ENCODE data around the gene GOLPH3.

GOLPH3 gene

DNA sequence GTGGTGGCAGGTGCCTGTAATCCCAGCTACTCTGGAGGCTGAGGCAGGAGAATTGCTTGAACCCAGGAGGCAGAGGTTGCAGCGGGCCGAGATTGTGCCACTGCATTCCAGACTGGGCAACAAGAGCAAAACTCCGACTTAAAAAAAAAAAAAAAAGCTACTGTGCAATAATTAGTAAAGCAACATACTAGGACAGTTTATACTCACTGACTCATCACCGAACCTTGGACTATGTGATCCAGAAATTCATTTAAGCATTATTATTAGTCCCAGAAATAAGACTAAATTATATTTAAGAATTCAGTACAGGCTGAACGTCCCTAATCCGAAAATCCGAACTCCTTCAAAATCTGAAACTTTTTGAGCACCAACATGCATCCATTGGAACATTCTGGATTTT, 37.8 kb downstream of the GOLPH3 start:
- Histone ChIP-seq H3K4me3 (ENCODE audit: low read length) (no peak overlapping the region), H3K36me3 (ENCODE audit: control insufficient read depth, insufficient read depth, low read length) (peaks cover 3% of the 10 kb centered on the region; the same call in 1 of the 2 replicates), H3K9me3 (ENCODE audit: control insufficient read depth, insufficient read depth, low read length) (no peaks in the 10 kb centered on the region), H3K27me3 (ENCODE audit: control insufficient read depth, insufficient read depth, low read length) (no peaks in the 10 kb centered on the region), H3K27ac (ENCODE audit: low read length) (no peak overlapping the region), H3K4me1 (ENCODE audit: control insufficient read depth, insufficient read depth, low read length) (no peaks in the 10 kb centered on the region)
- no CpG with 5 or more reads among the region's 7 CpGs for WGBS (ENCODE audit: insufficient coverage, insufficient read length)
- no peak for DNase-seq (ENCODE audit: low read depth, low spot score)

- peaks cover 3% of the 10 kb centered on the region; the same call in 1 of the 2 replicates for H3K36me3 ChIP-seq (ENCODE audit: control insufficient read depth, insufficient read depth, low read length)
- no peak for DNase-seq (ENCODE audit: low read depth, low spot score)
- H3K4me3 ChIP-seq (ENCODE audit: low read length): no peak overlapping the region
- WGBS (ENCODE audit: insufficient coverage, insufficient read length): no CpG with 5 or more reads among the region's 1 CpG
- no peaks in the 10 kb centered on the region for H3K4me1 ChIP-seq (ENCODE audit: control insufficient read depth, insufficient read depth, low read length)
- no peaks in the 10 kb centered on the region for H3K27me3 ChIP-seq (ENCODE audit: control insufficient read depth, insufficient read depth, low read length)
- H3K9me3 ChIP-seq (ENCODE audit: control insufficient read depth, insufficient read depth, low read length): no peaks in the 10 kb centered on the region
- H3K27ac ChIP-seq (ENCODE audit: low read length): no peak overlapping the region
Measured at GRCh38 chr5:32135086-32135485, 39.0 kb downstream of the GOLPH3 start.

DNA sequence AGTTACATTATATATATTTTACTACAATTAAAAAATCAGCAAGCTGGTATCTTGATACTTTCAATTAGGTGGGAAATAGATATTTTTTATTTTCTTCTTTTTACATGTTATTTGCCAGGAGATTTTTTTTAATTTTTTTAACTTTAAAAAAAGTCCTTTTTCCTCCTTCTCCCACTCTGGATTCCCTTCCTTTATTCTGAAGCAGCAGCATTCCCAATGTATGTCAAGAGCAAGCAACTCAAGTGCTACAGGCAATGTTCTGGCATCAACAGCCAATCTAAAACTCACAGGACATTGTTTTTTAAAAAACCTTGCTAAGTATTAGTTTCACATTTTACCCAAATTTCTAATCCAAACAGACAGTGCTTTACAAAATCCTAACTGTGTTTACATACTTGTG, 41.4 kb downstream of the GOLPH3 start:
- H3K4me3 ChIP-seq (ENCODE audit: low read length): no peak overlapping the region
- peaks cover 3% of the 10 kb centered on the region; the same call in 1 of the 2 replicates for H3K36me3 ChIP-seq (ENCODE audit: control insufficient read depth, insufficient read depth, low read length)
- no peaks in the 10 kb centered on the region for H3K27me3 ChIP-seq (ENCODE audit: control insufficient read depth, insufficient read depth, low read length)
- H3K9me3 ChIP-seq (ENCODE audit: control insufficient read depth, insufficient read depth, low read length): no peaks in the 10 kb centered on the region
- no peak for DNase-seq (ENCODE audit: low read depth, low spot score)
- H3K4me1 ChIP-seq (ENCODE audit: control insufficient read depth, insufficient read depth, low read length): no peaks in the 10 kb centered on the region
- no peak overlapping the region for H3K27ac ChIP-seq (ENCODE audit: low read length)

DNA sequence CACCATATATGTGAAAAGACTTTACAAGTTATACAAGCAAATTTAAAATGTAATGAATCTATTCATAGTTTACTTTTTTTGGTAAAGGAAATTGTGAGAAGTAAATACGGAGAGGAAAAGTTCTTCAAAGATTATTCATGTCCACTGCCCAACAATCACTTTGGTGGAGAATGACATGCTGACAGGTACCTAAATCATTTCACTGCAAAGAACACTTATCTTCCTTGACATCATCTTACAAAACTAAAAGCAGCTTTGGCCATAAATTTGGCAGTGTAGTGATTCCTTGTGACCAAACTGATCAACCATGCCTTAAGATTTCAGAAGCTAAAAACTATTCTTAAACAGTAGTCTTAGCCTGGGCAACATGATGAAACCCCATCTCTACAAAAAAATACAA, 42.5 kb downstream of the GOLPH3 start:
- no peaks in the 10 kb centered on the region for H3K27me3 ChIP-seq (ENCODE audit: control insufficient read depth, insufficient read depth, low read length)
- no peaks in the 10 kb centered on the region for H3K4me1 ChIP-seq (ENCODE audit: control insufficient read depth, insufficient read depth, low read length)
- no peak for DNase-seq (ENCODE audit: low read depth, low spot score)
- H3K4me3 ChIP-seq (ENCODE audit: low read length): no peak overlapping the region
- no peak overlapping the region for H3K27ac ChIP-seq (ENCODE audit: low read length)
- no peaks in the 10 kb centered on the region for H3K9me3 ChIP-seq (ENCODE audit: control insufficient read depth, insufficient read depth, low read length)
- H3K36me3 ChIP-seq (ENCODE audit: control insufficient read depth, insufficient read depth, low read length): peaks cover 3% of the 10 kb centered on the region; the same call in 1 of the 2 replicates
- WGBS (ENCODE audit: insufficient coverage, insufficient read length): 100% methylated on average over 1 of the region's 1 CpG

- WGBS (ENCODE audit: insufficient coverage, insufficient read length): no CpG with 5 or more reads among the region's 3 CpGs
- DNase-seq (ENCODE audit: low read depth, low spot score): no peak
- H3K4me1 ChIP-seq (ENCODE audit: control insufficient read depth, insufficient read depth, low read length): no peaks in the 10 kb centered on the region
- H3K27me3 ChIP-seq (ENCODE audit: control insufficient read depth, insufficient read depth, low read length): no peaks in the 10 kb centered on the region
- H3K27ac ChIP-seq (ENCODE audit: low read length): no peak overlapping the region
- no peaks in the 10 kb centered on the region for H3K9me3 ChIP-seq (ENCODE audit: control insufficient read depth, insufficient read depth, low read length)
- no peak overlapping the region for H3K4me3 ChIP-seq (ENCODE audit: low read length)
- peaks cover 6% of the 10 kb centered on the region; the same call in 1 of the 2 replicates for H3K36me3 ChIP-seq (ENCODE audit: control insufficient read depth, insufficient read depth, low read length)
Measured at GRCh38 chr5:32130865-32131264, 43.3 kb downstream of the GOLPH3 start.

DNA sequence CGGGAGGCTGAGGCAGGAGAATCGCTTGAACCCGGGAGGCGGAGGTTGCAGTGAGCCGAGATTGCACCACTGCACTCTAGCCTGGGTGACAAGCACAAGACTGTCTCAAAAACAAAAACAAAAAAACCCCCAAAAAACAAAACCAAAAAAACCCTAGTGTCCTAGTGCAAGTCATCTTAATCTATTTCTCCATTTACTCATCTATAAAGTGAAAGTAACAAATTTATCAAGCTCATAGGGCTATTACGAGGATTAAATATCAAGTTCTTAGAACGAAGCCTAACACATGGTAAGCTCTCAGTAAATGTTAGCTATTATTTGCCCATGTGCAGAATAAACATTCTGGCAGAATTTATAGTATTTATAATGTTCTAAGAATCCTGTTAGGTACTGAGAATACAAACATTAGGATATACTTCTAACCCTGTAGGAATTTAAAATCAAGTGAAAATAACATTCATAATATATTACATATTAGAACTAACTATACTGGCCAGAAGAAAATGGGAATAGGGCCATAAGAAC, 45.0 kb downstream of the GOLPH3 start:
- no peaks in the 10 kb centered on the region for H3K9me3 ChIP-seq (ENCODE audit: control insufficient read depth, insufficient read depth, low read length)
- WGBS (ENCODE audit: insufficient coverage, insufficient read length): no CpG with 5 or more reads among the region's 7 CpGs
- H3K36me3 ChIP-seq (ENCODE audit: control insufficient read depth, insufficient read depth, low read length): peaks cover 3% of the 10 kb centered on the region; the same call in 1 of the 2 replicates
- H3K4me3 ChIP-seq (ENCODE audit: low read length): no peak overlapping the region
- DNase-seq (ENCODE audit: low read depth, low spot score): no peak
- H3K27ac ChIP-seq (ENCODE audit: low read length): no peak overlapping the region
- H3K27me3 ChIP-seq (ENCODE audit: control insufficient read depth, insufficient read depth, low read length): no peaks in the 10 kb centered on the region
- H3K4me1 ChIP-seq (ENCODE audit: control insufficient read depth, insufficient read depth, low read length): no peaks in the 10 kb centered on the region

DNA sequence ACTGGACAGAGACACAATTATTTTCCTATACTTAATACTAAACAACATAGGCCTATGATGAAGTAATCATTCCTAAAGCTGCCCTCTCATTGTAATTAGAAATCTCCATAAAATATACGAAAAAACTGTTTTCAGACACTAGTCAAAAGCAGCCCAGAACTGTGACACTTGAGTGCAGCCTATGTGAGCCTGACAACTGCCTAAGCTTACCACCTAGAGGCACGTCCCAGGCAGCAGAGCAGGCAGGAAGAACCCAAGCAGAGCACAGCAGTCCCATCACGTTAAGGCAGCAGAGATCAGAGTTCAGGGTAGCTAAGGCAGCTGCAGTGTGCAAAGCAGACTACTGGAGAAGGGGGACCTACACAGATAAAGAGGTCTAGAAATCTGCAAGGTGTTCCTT, 46.4 kb downstream of the GOLPH3 start:
- H3K27me3 ChIP-seq (ENCODE audit: control insufficient read depth, insufficient read depth, low read length): no peaks in the 10 kb centered on the region
- 100% methylated on average over 1 of the region's 3 CpGs for WGBS (ENCODE audit: insufficient coverage, insufficient read length)
- no peak for DNase-seq (ENCODE audit: low read depth, low spot score)
- H3K4me1 ChIP-seq (ENCODE audit: control insufficient read depth, insufficient read depth, low read length): no peaks in the 10 kb centered on the region
- H3K9me3 ChIP-seq (ENCODE audit: control insufficient read depth, insufficient read depth, low read length): no peaks in the 10 kb centered on the region; the same call in 1 of the 2 replicates
- no peak overlapping the region for H3K4me3 ChIP-seq (ENCODE audit: low read length)
- peaks cover 3% of the 10 kb centered on the region; the same call in 1 of the 2 replicates for H3K36me3 ChIP-seq (ENCODE audit: control insufficient read depth, insufficient read depth, low read length)
- H3K27ac ChIP-seq (ENCODE audit: low read length): no peak overlapping the region

GRCh38 chr5:32126691-32127090, 47.4 kb downstream of the GOLPH3 start:
- Histone ChIP-seq H3K4me3 (ENCODE audit: low read length) (no peak overlapping the region), H3K4me1 (ENCODE audit: control insufficient read depth, insufficient read depth, low read length) (no peaks in the 10 kb centered on the region), H3K27ac (ENCODE audit: low read length) (no peak overlapping the region), H3K27me3 (ENCODE audit: control insufficient read depth, insufficient read depth, low read length) (no peaks in the 10 kb centered on the region), H3K9me3 (ENCODE audit: control insufficient read depth, insufficient read depth, low read length) (no peaks in the 10 kb centered on the region; the same call in 1 of the 2 replicates), H3K36me3 (ENCODE audit: control insufficient read depth, insufficient read depth, low read length) (peaks cover 3% of the 10 kb centered on the region; the same call in 1 of the 2 replicates)
- DNase-seq (ENCODE audit: low read depth, low spot score): no peak
- no CpG with 5 or more reads among the region's 1 CpG for WGBS (ENCODE audit: insufficient coverage, insufficient read length)

- no CpG with 5 or more reads among the region's 6 CpGs for WGBS (ENCODE audit: insufficient coverage, insufficient read length)
- no peak overlapping the region for H3K27ac ChIP-seq (ENCODE audit: low read length)
- DNase-seq (ENCODE audit: low read depth, low spot score): no peak
- H3K36me3 ChIP-seq (ENCODE audit: control insufficient read depth, insufficient read depth, low read length): peaks cover 3% of the 10 kb centered on the region; the same call in 1 of the 2 replicates
- H3K27me3 ChIP-seq (ENCODE audit: control insufficient read depth, insufficient read depth, low read length): no peaks in the 10 kb centered on the region
- no peak overlapping the region for H3K4me3 ChIP-seq (ENCODE audit: low read length)
- H3K9me3 ChIP-seq (ENCODE audit: control insufficient read depth, insufficient read depth, low read length): no peaks in the 10 kb centered on the region; the same call in 1 of the 2 replicates
- no peaks in the 10 kb centered on the region for H3K4me1 ChIP-seq (ENCODE audit: control insufficient read depth, insufficient read depth, low read length)
Measured at GRCh38 chr5:32123889-32124676, 50.0 kb downstream of the GOLPH3 start.

DNA sequence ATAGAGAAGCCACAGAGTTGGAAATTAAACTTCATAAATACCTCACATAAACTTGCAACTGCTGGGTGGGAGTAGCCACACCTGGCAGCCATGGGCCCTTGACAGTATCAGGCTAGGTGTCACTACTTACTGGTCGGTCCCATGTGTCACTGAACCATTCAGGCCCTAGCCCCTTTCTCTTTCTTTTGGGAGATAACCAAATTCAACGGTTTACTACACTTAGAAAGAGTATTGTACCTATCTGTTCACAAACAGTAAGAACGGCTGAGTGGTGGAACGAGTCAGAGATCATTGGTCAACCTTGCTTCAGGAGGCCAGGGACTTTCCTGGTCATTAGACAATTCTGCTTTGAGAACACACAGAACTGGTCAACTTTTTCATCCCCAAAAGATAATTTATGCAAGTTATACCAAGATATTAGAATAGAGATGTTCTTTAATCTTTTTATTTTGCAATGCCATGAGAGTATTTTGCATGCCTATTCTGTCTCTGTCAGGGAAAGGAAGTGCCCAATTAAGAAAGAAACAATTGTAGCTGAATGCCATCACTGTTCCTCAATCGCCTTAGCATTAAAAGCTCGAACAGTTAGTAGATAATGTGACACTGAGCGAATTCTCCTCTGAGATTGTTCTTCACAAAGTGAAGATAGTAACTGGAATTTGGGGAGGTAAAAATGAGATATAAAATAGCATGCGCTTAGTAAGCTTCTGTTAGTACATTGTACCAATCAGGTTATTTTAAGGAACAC, 50.9 kb downstream of the GOLPH3 start:
- DNase-seq (ENCODE audit: low read depth, low spot score): no peak
- WGBS (ENCODE audit: insufficient coverage, insufficient read length): no CpG with 5 or more reads among the region's 8 CpGs
- Histone ChIP-seq H3K4me3 (ENCODE audit: low read length) (no peak overlapping the region), H3K27me3 (ENCODE audit: control insufficient read depth, insufficient read depth, low read length) (no peaks in the 10 kb centered on the region), H3K9me3 (ENCODE audit: control insufficient read depth, insufficient read depth, low read length) (no peaks in the 10 kb centered on the region; the same call in 1 of the 2 replicates), H3K4me1 (ENCODE audit: control insufficient read depth, insufficient read depth, low read length) (no peaks in the 10 kb centered on the region), H3K36me3 (ENCODE audit: control insufficient read depth, insufficient read depth, low read length) (peaks cover 3% of the 10 kb centered on the region; the same call in 1 of the 2 replicates), H3K27ac (ENCODE audit: low read length) (no peak overlapping the region)

All from iPS DF 6.9 (cell line).